ENCODE results near the gene LRRC34.
A peak's percentile ranks its signal among the peaks of the same experiment; 100 is the strongest.

Gene LRRC34

GRCh38 chr3:169764312-169764881 is 48.3 kb downstream of the LRRC34 start:
- DNase-seq: peak; percentile 91

- DNase-seq: no peak
Measured at GRCh38 chr3:169760479-169760878, 52.2 kb downstream of the LRRC34 start.

GRCh38 chr3:169759256-169759655 is 53.4 kb downstream of the LRRC34 start:
- no peak for DNase-seq

- no peak for DNase-seq
Measured at GRCh38 chr3:169758359-169758994, 54.2 kb downstream of the LRRC34 start.

GRCh38 chr3:169755488-169755887 is 57.2 kb downstream of the LRRC34 start:
- DNase-seq: no peak

- no peak for DNase-seq
Measured at GRCh38 chr3:169754711-169755110, 58.0 kb downstream of the LRRC34 start.

GRCh38 chr3:169751875-169752274 is 60.8 kb downstream of the LRRC34 start:
- no peak for DNase-seq

- no peak for DNase-seq
Measured at GRCh38 chr3:169750665-169751064, 62.0 kb downstream of the LRRC34 start.

GRCh38 chr3:169748670-169749069 is 64.0 kb downstream of the LRRC34 start:
- no peak for DNase-seq

- DNase-seq: no peak
Measured at GRCh38 chr3:169746924-169747323, 65.8 kb downstream of the LRRC34 start.

GRCh38 chr3:169744366-169745054 is 68.2 kb downstream of the LRRC34 start:
- DNase-seq: no peak

Data from activated CD8-positive, alpha-beta memory T cell treated with anti-CD3 and anti-CD28 coated beads for 24 hours (primary cell).